HEK293T (cell line): ENCODE measurements around the gene MYO18B.

Experiments
- CTCF ChIA-PET: fragments of 350-600 bp; formaldehyde crosslinking; extraction: SDS; loops from one replicate; lab custom pipeline; 2021; ENCODE audit warnings: antibody characterized with exemption, inconsistent platforms; lab: Yijun Ruan, JAX
- POLR2A ChIA-PET: fragments of 350-600 bp; formaldehyde crosslinking; extraction: SDS; loops from one replicate; lab custom pipeline; 2020; ENCODE audit warnings: antibody characterized with exemption, inconsistent platforms; lab: Yijun Ruan, JAX
- DNase-seq: peaks from one replicate; pipeline ENCODE4 v3.0.0; 2012; ENCODE audit warnings: mixed read lengths; ENCODE audit errors: extremely low spot score
- ARNT ChIP-seq: fragments of 450-650 bp; IDR thresholded peaks from 2 replicates; pipeline ENCODE4 v1.6.1; 2017; ENCODE audit warnings: mild to moderate bottlenecking
- BHLHE40 ChIP-seq: fragments of 450-650 bp; IDR thresholded peaks from 2 replicates; pipeline ENCODE4 v1.6.1; 2016; ENCODE audit warnings: mild to moderate bottlenecking, moderate library complexity, borderline replicate concordance
- CTBP1 ChIP-seq: fragments of 450-650 bp; IDR thresholded peaks from 2 replicates; pipeline ENCODE4 v1.6.1; 2016; ENCODE audit warnings: borderline replicate concordance
- ELF4 ChIP-seq: fragments of 450-650 bp; IDR thresholded peaks from 2 replicates; pipeline ENCODE4 v1.6.1; 2017; ENCODE audit warnings: antibody characterized with exemption
- FOXA1 ChIP-seq: fragments of 450-650 bp; IDR thresholded peaks from 2 replicates; pipeline ENCODE4 v1.6.1; 2016; ENCODE audit warnings: mild to moderate bottlenecking
- FOXK2 ChIP-seq: fragments of 450-650 bp; IDR thresholded peaks from 2 replicates; pipeline ENCODE4 v1.6.1; 2016; ENCODE audit warnings: mild to moderate bottlenecking
- FOXM1 ChIP-seq: fragments of 450-650 bp; IDR thresholded peaks from 2 replicates; pipeline ENCODE4 v1.6.1; 2017; ENCODE audit warnings: mild to moderate bottlenecking, borderline replicate concordance
- HDGF ChIP-seq: fragments of 450-650 bp; IDR thresholded peaks from 2 replicates; pipeline ENCODE4 v1.6.1; 2017; ENCODE audit warnings: antibody characterized with exemption, borderline replicate concordance
- L3MBTL2 ChIP-seq: fragments of 450-650 bp; conservative IDR thresholded peaks from 2 replicates; pipeline ENCODE4 v1.6.1; 2016; ENCODE audit warnings: mild to moderate bottlenecking
- LEF1 ChIP-seq: fragments of 450-650 bp; IDR thresholded peaks from 2 replicates; pipeline ENCODE4 v1.6.1; 2017; ENCODE audit warnings: mild to moderate bottlenecking, borderline replicate concordance
- NFRKB ChIP-seq: fragments of 450-650 bp; IDR thresholded peaks from 2 replicates; pipeline ENCODE4 v1.6.1; 2016; ENCODE audit warnings: mild to moderate bottlenecking, moderate library complexity
- SP1 ChIP-seq: fragments of 450-650 bp; IDR thresholded peaks from 2 replicates; pipeline ENCODE4 v1.6.1; 2017
- SUZ12 ChIP-seq: fragments of 450-650 bp; IDR thresholded peaks from 2 replicates; pipeline ENCODE4 v1.6.1; 2016; ENCODE audit warnings: mild to moderate bottlenecking
- TARDBP ChIP-seq: fragments of 450-650 bp; IDR thresholded peaks from 2 replicates; pipeline ENCODE4 v1.6.1; 2016
- ZNF384 ChIP-seq: fragments of 450-650 bp; IDR thresholded peaks from 2 replicates; pipeline ENCODE4 v1.6.1; 2016
- TF ChIP-seq, protein P1 (sequence below): fragments of 450-650 bp; IDR thresholded peaks from 2 replicates; pipeline ENCODE4 v1.6.1; 2016

Gene MYO18B

DNA sequence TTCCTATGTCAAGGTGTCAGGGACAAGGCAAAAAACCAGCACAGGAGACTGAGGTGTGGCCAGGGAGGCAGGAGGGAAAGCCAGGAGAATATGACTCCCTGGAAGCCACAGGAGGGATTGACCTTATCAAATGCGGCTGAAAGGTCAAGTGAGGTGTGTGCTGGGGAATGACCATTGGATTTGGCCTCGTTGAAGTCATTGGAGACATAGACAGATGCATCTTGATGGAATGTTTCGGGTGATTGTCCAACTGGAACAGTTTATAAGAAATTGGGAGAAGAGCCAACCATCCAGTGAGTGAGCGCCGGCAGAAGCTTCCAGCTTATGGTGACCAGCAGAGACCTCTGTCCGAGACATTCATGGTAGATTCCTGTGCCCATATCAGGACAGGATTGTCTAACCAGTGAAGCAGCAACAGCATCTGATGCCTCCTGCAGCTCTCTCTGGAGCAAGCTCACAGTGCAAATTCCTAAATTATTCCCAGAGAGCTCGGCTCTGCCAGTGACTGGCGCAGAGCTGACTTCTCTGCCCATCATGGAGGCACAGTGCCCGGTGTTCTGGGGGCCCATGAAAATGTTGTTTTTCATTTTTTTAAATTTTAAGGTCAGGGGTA, 95.4 kb downstream of the MYO18B start:
- no peak for DNase-seq
- ChIA-PET CTCF (no interaction called here), POLR2A (no interaction called here)
- TF ChIP-seq FOXM1: no peak
- TF ChIP-seq L3MBTL2: no peak
- TF ChIP-seq ELF4: no peak
- no peak for TF ChIP-seq LEF1
- TF ChIP-seq ZNF384: no peak
- TF ChIP-seq ARNT: no peak
- TF ChIP-seq, protein P1, sequence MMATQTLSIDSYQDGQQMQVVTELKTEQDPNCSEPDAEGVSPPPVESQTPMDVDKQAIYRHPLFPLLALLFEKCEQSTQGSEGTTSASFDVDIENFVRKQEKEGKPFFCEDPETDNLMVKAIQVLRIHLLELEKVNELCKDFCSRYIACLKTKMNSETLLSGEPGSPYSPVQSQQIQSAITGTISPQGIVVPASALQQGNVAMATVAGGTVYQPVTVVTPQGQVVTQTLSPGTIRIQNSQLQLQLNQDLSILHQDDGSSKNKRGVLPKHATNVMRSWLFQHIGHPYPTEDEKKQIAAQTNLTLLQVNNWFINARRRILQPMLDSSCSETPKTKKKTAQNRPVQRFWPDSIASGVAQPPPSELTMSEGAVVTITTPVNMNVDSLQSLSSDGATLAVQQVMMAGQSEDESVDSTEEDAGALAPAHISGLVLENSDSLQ: no peak
- TF ChIP-seq TARDBP: no peak

DNA sequence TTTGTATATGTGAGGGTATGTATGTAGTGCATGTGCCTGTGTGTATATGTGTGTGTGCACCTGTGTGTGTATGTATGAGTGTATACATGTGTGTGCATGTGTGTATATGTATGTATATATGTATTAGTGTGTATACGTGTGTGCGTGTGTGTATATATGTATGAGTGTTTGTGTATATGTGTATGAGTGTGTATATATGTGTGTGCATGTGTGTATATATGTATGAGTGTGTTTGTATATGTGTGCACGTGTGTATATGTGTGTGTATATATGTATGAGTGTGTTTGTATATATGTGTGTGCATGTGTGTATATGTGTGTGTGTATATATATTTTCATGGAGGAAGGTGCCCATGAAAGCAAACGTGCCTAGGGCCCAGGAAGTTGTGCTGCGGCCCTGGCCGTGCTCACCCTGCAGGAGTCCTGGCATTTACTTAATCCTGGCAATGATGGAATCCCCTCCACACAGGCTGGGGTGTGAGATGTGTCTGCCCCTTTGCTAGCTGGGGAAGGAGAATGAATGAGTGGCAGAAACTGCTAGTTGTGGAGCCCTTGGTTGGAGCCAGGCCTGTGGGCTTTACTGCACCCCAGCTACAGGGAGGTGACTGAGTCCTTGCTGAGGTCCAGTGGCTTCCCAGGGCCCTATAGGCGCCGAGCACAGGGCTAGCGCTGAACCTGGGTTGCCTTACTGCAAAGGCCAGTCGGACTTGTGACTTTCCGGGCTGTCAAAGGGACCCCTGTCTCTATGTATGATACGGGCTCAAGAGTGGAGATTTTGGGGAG, 97.2 kb downstream of the MYO18B start:
- POLR2A ChIA-PET: no interaction called here
- TF ChIP-seq BHLHE40 (no peak), ARNT (no peak), FOXK2 (no peak), FOXA1 (no peak), LEF1 (no peak), SUZ12 (no peak), CTBP1 (no peak), SP1 (no peak), L3MBTL2 (no peak), NFRKB (no peak)
- TF ChIP-seq, protein P1: no peak
- no peak for DNase-seq
- CTCF ChIA-PET: no interaction called here

DNA sequence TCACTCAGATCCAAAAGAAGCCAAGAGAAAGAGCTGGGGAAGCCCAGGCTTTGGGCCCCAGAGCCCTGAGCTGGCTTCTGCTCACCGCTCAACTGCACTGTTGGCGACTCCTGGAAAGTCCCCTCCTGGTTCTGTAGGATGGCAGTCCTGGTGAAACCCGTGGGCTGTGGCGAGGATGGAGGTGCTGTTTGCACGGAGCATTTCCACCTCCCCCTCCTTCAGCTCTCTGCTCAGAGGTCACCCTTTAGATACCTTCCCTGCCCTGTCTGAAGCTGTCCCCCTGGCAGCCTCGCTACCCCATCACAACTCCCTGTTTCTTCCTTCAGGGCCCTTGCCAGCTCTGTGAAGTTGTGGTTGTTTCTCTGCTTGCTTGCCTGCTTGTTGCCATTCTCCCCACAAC, 97.8 kb downstream of the MYO18B start:
- no peak for DNase-seq
- ChIA-PET POLR2A (no interaction called here), CTCF (no interaction called here)
- TF ChIP-seq TARDBP (no peak), SUZ12 (no peak), FOXK2 (no peak)
- TF ChIP-seq, protein P1: no peak

DNA sequence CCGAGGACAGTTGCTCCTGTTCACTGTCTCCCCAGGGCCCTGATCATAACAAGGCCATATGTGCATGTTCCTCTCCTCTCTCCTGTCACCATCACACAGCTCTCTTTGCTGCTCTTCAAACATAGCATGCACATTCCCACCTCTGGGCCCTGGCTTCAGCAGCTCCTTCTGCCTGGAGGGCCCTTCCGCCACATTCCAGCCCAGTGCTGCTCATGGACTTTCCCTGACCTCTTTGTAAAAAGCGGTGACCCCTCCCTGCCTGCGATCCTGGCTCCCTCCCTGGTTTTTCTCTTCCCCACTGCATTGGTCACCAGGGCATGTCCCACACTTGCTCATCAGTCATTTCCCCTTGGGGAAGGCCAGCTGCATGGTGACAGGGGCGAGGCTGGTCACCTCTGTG, 98.2 kb downstream of the MYO18B start:
- CTCF ChIA-PET: no interaction called here
- TF ChIP-seq SP1: no peak
- TF ChIP-seq ZNF384: no peak
- TF ChIP-seq FOXM1: no peak
- DNase-seq: no peak
- POLR2A ChIA-PET: no interaction called here

DNA sequence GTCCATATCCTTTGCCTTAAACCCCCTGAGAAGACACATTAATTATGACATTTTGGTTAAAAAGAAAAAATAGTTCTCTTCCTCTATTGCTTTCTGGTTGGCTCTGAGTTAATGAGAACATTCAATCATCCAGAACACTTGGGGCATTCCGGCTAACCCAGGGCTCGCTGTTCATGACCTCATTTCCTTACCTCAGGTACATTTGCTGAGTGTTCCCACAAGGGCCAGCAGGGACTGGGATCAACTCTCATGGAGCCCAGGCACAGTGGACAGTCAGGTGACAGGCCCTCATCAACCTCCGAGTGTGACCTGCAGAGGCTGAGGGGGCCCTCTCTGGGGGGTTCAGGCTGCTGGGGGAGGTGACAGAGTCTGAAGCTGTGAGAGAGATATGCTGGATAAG, 98.9 kb downstream of the MYO18B start:
- ChIA-PET CTCF (no interaction called here), POLR2A (no interaction called here)
- DNase-seq: no peak
- TF ChIP-seq FOXM1: no peak
- no peak for TF ChIP-seq SUZ12
- no peak for TF ChIP-seq SP1
- TF ChIP-seq ARNT: no peak
- no peak for TF ChIP-seq FOXA1
- no peak for TF ChIP-seq TARDBP
- no peak for TF ChIP-seq LEF1
- no peak for TF ChIP-seq ELF4

DNA sequence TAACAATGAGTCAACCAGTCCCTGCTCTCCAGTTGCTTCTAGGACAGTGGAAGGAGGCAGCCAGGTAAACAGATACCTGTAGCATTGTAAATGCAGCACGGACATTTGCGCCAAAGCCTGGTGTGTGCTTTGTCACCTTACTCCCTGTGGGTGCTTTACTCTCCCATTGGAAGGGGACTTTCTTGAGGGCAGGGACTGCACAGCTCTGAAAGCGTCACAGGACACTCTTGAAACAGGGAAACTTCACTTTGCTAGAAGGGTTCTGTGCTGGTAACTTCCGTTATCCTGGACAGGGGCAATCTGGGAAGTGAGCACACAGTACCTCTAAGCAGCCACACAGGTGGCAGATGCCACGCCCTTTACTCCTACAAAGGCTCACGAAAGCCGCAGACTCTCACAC, 99.8 kb downstream of the MYO18B start:
- ChIA-PET POLR2A (no interaction called here), CTCF (no interaction called here)
- no peak for DNase-seq
- TF ChIP-seq FOXA1 (no peak), L3MBTL2 (no peak), ZNF384 (no peak), LEF1 (no peak), FOXK2 (no peak), FOXM1 (no peak), CTBP1 (no peak), TARDBP (no peak), SP1 (no peak), BHLHE40 (no peak), ARNT (no peak), ELF4 (no peak), SUZ12 (no peak), HDGF (no peak), NFRKB (no peak)
- TF ChIP-seq, protein P1: no peak
